ENCODE measurements around the gene PITPNC1. TPM values are rescaled to one million over a fixed set of nuclear protein-coding genes. Genes with fewer than 3 reads are reported as not detected.
"Not testable (repeated sequence)": the region's sequence is repeated elsewhere in the genome, so short reads cannot be mapped to it uniquely, and the experiment has no call there.

The PITPNC1 gene
- total RNA-seq, 1 experiment from 2014 or later, result 23.1 TPM

GRCh38 chr17:67477687-67478086 is 100.6 kb downstream of the PITPNC1 start:
- peaks cover 6% of the 10 kb centered on the region for H3F3A ChIP-seq (ENCODE audit: low read length, unreplicated experiment)
- peaks cover 38% of the 10 kb centered on the region for H3K4me1 ChIP-seq (ENCODE audit: insufficient read depth, low read length)
- H3K4me2 ChIP-seq (ENCODE audit: low read length), result peak overlapping the region; percentile 37
- H3K36me3 ChIP-seq (ENCODE audit: low read depth, low read length), result no peaks in the 10 kb centered on the region
- ATAC-seq, result peak; percentile 51
- no TSS peak for BruUV-seq (replicated peaks)
- ChIA-PET POLR2A (ENCODE audit: unreplicated experiment) (no interaction called here), CTCF (no interaction called here)
- peak; percentile 88 for DNase-seq
- peak overlapping the region; percentile 44 for H3K9ac ChIP-seq (ENCODE audit: low read length)
- H3K27ac ChIP-seq (ENCODE audit: low read length), result peak overlapping the region; percentile 71
- no peak overlapping the region; the same call in 1 of the 2 replicates for H3K4me3 ChIP-seq (ENCODE audit: low read length)
- H3K79me2 ChIP-seq (ENCODE audit: low read length), result no peaks in the 10 kb centered on the region
- intact Hi-C loops (cut with micrococcal nuclease), result loop anchor here (5.0 kb wide), 1 partner anchor 210 kb away; no protein-coding TSS in a partner anchor
- no peaks in the 10 kb centered on the region for H3K9me3 ChIP-seq (ENCODE audit: low read length)
- no peaks in the 10 kb centered on the region for H3K9me2 ChIP-seq (replicated peaks; ENCODE audit: low read length)
- no peak for TF ChIP-seq EZH2 (IDR thresholded peaks at IDR 0.05; ENCODE audit: low read length, unreplicated experiment)
- no peak for TF ChIP-seq CTCF (conservative IDR thresholded peaks at IDR 0.05; ENCODE audit: low read depth, low read length)
- no peak for TF ChIP-seq EZH2phosphoT487 (IDR thresholded peaks at IDR 0.05; ENCODE audit: borderline replicate concordance, low read length)
- 0 out of 2 replicates have a peak overlapping the region, but pooled peaks have one; percentile 1 for H2AFZ ChIP-seq (ENCODE audit: low read length)
- H4K20me1 ChIP-seq (ENCODE audit: low read length), result no peaks in the 10 kb centered on the region
- no peaks in the 10 kb centered on the region for H3K27me3 ChIP-seq (ENCODE audit: low read length)

DNA sequence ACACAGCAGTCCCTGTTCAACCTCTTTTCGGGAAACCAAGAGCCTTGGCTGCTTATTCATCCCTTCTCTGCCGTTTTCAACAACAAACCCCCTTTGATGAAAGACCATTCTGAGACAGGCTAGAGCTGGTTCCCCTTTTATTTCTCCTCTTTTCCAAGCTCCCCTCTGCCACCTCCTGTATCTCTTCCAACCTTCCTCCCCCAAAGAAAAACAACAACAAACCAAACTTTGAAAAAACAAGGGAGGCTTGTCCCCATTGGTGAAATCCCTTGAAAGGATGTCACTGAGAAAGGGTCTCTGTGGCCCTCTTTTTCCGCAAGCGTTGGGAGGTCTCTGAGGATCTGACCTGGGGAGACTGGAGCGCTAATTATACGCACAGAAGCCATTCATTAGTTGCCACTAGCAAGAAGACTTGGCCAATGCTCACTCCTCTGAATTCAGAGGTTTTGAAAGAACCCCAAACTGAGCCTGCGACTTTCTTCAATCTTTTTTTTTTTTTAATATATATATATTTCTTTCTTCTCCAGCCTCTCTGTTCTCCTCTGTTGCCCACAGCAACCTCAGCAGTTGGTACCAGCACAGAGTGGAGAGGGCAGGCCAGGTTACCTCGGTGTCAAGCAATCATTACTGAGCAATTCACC is 101.4 kb downstream of the PITPNC1 start:
- H3K36me3 ChIP-seq (ENCODE audit: low read depth, low read length), result no peaks in the 10 kb centered on the region
- no peaks in the 10 kb centered on the region for H4K20me1 ChIP-seq (ENCODE audit: low read length)
- peaks cover 45% of the 10 kb centered on the region for H3K4me1 ChIP-seq (ENCODE audit: insufficient read depth, low read length)
- peaks cover 6% of the 10 kb centered on the region for H3F3A ChIP-seq (ENCODE audit: low read length, unreplicated experiment)
- H3K27me3 ChIP-seq (ENCODE audit: low read length), result no peaks in the 10 kb centered on the region
- intact Hi-C loops (cut with micrococcal nuclease), result loop anchor here (5.0 kb wide), 1 partner anchor 209 kb away; no protein-coding TSS in a partner anchor
- ChIA-PET POLR2A (ENCODE audit: unreplicated experiment) (no interaction called here), CTCF (no interaction called here)
- no peak for TF ChIP-seq EZH2phosphoT487 (IDR thresholded peaks at IDR 0.05; ENCODE audit: borderline replicate concordance, low read length)
- TF ChIP-seq EZH2 (IDR thresholded peaks at IDR 0.05; ENCODE audit: low read length, unreplicated experiment), result no peak
- TF ChIP-seq CTCF (conservative IDR thresholded peaks at IDR 0.05; ENCODE audit: low read depth, low read length), result no peak
- H2AFZ ChIP-seq (ENCODE audit: low read length), result no peak overlapping the region
- BruUV-seq (replicated peaks), result no TSS peak
- no peak overlapping the region for H3K4me2 ChIP-seq (ENCODE audit: low read length)
- H3K9ac ChIP-seq (ENCODE audit: low read length), result peak overlapping the region; percentile 44
- H3K79me2 ChIP-seq (ENCODE audit: low read length), result no peaks in the 10 kb centered on the region
- H3K9me2 ChIP-seq (replicated peaks; ENCODE audit: low read length), result no peaks in the 10 kb centered on the region
- DNase-seq (no peak), ATAC-seq (no peak)
- H3K4me3 ChIP-seq (ENCODE audit: low read length), result no peak overlapping the region
- H3K27ac ChIP-seq (ENCODE audit: low read length), result peak overlapping the region; percentile 71
- H3K9me3 ChIP-seq (ENCODE audit: low read length), result no peaks in the 10 kb centered on the region

DNA sequence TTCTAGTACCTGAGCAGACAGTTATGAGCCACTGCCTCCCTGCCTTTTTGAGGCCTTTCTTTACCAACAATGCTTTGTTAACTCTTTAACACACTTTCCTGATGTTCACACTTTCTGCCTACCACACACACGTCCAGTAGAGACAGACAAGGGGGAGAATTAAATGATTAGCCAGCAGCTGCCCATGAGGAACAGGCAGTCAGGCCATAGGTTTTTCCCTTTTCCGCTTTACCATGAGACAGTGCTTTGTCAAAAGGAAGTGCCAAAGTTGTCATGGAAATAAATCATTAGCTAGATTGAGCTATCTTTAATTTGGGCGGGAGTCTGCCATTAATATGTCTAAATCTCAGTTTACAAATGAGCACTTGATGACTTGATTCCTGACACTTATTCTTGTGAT is 102.1 kb downstream of the PITPNC1 start:
- H3K4me1 ChIP-seq (ENCODE audit: insufficient read depth, low read length), result peaks cover 45% of the 10 kb centered on the region
- H3K27me3 ChIP-seq (ENCODE audit: low read length), result no peaks in the 10 kb centered on the region
- intact Hi-C loops (cut with micrococcal nuclease), result loop anchor here (5.0 kb wide), 1 partner anchor 208 kb away; no protein-coding TSS in a partner anchor
- no peak overlapping the region for H3K4me2 ChIP-seq (ENCODE audit: low read length)
- BruUV-seq (replicated peaks), result no TSS peak
- CTCF ChIA-PET, result no interaction called here
- H3K9ac ChIP-seq (ENCODE audit: low read length), result no peak overlapping the region
- H3K9me3 ChIP-seq (ENCODE audit: low read length), result no peaks in the 10 kb centered on the region
- H3F3A ChIP-seq (ENCODE audit: low read length, unreplicated experiment), result peaks cover 6% of the 10 kb centered on the region
- no peaks in the 10 kb centered on the region for H3K36me3 ChIP-seq (ENCODE audit: low read depth, low read length)
- H3K9me2 ChIP-seq (replicated peaks; ENCODE audit: low read length), result no peaks in the 10 kb centered on the region
- DNase-seq (no peak), ATAC-seq (no peak)
- TF ChIP-seq EZH2 (IDR thresholded peaks at IDR 0.05; ENCODE audit: low read length, unreplicated experiment) (no peak), CTCF (conservative IDR thresholded peaks at IDR 0.05; ENCODE audit: low read depth, low read length) (no peak), EZH2phosphoT487 (IDR thresholded peaks at IDR 0.05; ENCODE audit: borderline replicate concordance, low read length) (no peak)
- H3K27ac ChIP-seq (ENCODE audit: low read length), result no peak overlapping the region
- no peaks in the 10 kb centered on the region for H3K79me2 ChIP-seq (ENCODE audit: low read length)
- H3K4me3 ChIP-seq (ENCODE audit: low read length), result no peak overlapping the region
- POLR2A ChIA-PET (ENCODE audit: unreplicated experiment), result no interaction called here
- H2AFZ ChIP-seq (ENCODE audit: low read length), result no peak overlapping the region
- H4K20me1 ChIP-seq (ENCODE audit: low read length), result no peaks in the 10 kb centered on the region

DNA sequence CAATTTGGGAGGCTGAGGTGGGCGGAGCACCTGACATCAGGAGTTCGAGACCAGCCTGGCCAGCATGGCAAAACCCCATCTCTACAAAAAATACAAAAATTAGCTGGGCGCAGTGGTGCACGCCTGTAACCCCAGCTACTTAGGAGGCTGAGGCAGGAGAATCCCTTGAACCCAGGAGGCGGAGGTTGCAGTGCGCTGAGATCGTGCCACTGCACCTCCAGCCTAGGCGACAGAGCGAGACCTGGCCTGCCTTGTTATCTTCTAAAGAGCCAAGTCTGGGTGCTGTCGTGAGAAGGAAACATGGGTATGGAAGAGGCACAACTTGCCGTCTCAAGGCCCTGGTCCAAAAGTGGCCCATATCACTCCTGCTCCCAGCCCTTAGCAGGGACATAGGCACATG is 103.9 kb downstream of the PITPNC1 start:
- BruUV-seq (replicated peaks); DNase-seq; H3F3A ChIP-seq (ENCODE audit: low read length, unreplicated experiment); H4K20me1 ChIP-seq (ENCODE audit: low read length); ATAC-seq; H3K9me3 ChIP-seq (ENCODE audit: low read length); H3K79me2 ChIP-seq (ENCODE audit: low read length); H3K4me3 ChIP-seq (ENCODE audit: low read length); H3K9me2 ChIP-seq (replicated peaks; ENCODE audit: low read length); H3K36me3 ChIP-seq (ENCODE audit: low read depth, low read length); intact Hi-C loops (cut with micrococcal nuclease); H3K27me3 ChIP-seq (ENCODE audit: low read length); H2AFZ ChIP-seq (ENCODE audit: low read length): not testable (repeated sequence)
- ChIA-PET CTCF (interaction anchor here (1.7 kb wide), 1 partner anchor 106 kb away, joined by 10 read pairs; no protein-coding TSS in a partner anchor), POLR2A (ENCODE audit: unreplicated experiment) (interaction anchor here (0.5 to 0.6 kb wide), 2 partner anchors 29 to 324 kb away, joined by 3 read pairs; no protein-coding TSS in a partner anchor)
- peak overlapping the region; percentile 52; the same call in 1 of the 2 replicates for H3K4me2 ChIP-seq (ENCODE audit: low read length)
- H3K9ac ChIP-seq (ENCODE audit: low read length), result peak overlapping the region; percentile 70
- H3K27ac ChIP-seq (ENCODE audit: low read length), result peak overlapping the region; percentile 86
- H3K4me1 ChIP-seq (ENCODE audit: insufficient read depth, low read length), result peaks cover 40% of the 10 kb centered on the region

Measured in PC-3 (cell line).